ENCODE results near the gene NUDT12.
A peak's percentile ranks its signal among the peaks of the same experiment; 100 is the strongest.

The NUDT12 gene

DNA sequence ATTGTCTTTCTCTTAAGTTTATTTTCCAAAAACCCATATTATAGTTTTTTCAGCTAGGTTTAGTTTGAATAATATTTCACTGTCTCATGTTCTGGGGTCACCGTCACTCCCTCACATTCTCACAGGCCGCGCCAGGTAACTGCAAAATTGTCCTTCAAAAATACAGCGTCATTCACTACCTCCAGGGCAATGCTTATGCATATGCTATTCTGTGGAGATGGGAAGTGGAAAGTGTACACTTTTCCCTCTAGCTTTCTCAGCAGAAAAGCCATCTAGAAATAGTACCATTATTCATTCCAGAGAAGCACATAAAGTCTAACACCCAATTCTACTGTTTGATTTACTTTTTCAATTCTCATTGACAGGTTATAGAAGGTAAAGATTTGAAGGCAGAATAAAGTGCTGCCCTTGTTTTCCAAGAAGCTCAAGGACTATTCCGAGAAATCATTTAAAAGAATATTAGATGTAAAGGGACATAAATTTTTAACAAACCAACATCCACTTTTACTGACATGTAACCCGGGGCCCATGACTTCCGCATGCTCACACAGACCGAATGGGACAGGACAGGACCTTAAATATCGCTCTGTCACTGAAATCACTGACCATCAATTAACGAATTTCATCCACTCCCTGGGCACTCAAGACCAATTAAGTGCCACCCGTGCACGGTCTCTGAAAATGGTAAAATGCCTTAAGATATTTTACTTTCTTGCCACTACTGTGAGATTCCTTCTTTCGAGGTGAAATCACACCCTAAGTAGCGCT, 720 bp downstream of the NUDT12 start:
- peak; percentile 43 for ATAC-seq
- TF ChIP-seq, protein P1, sequence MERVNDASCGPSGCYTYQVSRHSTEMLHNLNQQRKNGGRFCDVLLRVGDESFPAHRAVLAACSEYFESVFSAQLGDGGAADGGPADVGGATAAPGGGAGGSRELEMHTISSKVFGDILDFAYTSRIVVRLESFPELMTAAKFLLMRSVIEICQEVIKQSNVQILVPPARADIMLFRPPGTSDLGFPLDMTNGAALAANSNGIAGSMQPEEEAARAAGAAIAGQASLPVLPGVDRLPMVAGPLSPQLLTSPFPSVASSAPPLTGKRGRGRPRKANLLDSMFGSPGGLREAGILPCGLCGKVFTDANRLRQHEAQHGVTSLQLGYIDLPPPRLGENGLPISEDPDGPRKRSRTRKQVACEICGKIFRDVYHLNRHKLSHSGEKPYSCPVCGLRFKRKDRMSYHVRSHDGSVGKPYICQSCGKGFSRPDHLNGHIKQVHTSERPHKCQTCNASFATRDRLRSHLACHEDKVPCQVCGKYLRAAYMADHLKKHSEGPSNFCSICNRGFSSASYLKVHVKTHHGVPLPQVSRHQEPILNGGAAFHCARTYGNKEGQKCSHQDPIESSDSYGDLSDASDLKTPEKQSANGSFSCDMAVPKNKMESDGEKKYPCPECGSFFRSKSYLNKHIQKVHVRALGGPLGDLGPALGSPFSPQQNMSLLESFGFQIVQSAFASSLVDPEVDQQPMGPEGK (CRISPR knock-in tag; IDR thresholded peaks at IDR 0.05; ENCODE audit: borderline replicate concordance) = no peak
- TF ChIP-seq TOX (CRISPR knock-in tag; IDR thresholded peaks at IDR 0.05; ENCODE audit: borderline replicate concordance) (no peak), ZNF565 (CRISPR knock-in tag; conservative IDR thresholded peaks at IDR 0.05; ENCODE audit: low read depth) (no peak), CSDC2 (CRISPR knock-in tag; IDR thresholded peaks at IDR 0.05) (no peak), BACH2 (CRISPR knock-in tag; IDR thresholded peaks at IDR 0.05; ENCODE audit: borderline replicate concordance) (no peak), RARB (CRISPR knock-in tag; IDR thresholded peaks at IDR 0.05) (no peak), GLIS3 (CRISPR knock-in tag; IDR thresholded peaks at IDR 0.05) (no peak), OSR1 (CRISPR knock-in tag; IDR thresholded peaks at IDR 0.05) (no peak), ARNTL (CRISPR knock-in tag; IDR thresholded peaks at IDR 0.05; ENCODE audit: borderline replicate concordance, low read depth) (no peak), PPARA (CRISPR knock-in tag; IDR thresholded peaks at IDR 0.05; ENCODE audit: borderline replicate concordance) (no peak), SNAI2 (CRISPR knock-in tag; IDR thresholded peaks at IDR 0.05) (no peak), ZFP30 (CRISPR knock-in tag; IDR thresholded peaks at IDR 0.05) (no peak), ZNF70 (CRISPR knock-in tag; IDR thresholded peaks at IDR 0.05) (no peak)
- TF ChIP-seq, protein P2, sequence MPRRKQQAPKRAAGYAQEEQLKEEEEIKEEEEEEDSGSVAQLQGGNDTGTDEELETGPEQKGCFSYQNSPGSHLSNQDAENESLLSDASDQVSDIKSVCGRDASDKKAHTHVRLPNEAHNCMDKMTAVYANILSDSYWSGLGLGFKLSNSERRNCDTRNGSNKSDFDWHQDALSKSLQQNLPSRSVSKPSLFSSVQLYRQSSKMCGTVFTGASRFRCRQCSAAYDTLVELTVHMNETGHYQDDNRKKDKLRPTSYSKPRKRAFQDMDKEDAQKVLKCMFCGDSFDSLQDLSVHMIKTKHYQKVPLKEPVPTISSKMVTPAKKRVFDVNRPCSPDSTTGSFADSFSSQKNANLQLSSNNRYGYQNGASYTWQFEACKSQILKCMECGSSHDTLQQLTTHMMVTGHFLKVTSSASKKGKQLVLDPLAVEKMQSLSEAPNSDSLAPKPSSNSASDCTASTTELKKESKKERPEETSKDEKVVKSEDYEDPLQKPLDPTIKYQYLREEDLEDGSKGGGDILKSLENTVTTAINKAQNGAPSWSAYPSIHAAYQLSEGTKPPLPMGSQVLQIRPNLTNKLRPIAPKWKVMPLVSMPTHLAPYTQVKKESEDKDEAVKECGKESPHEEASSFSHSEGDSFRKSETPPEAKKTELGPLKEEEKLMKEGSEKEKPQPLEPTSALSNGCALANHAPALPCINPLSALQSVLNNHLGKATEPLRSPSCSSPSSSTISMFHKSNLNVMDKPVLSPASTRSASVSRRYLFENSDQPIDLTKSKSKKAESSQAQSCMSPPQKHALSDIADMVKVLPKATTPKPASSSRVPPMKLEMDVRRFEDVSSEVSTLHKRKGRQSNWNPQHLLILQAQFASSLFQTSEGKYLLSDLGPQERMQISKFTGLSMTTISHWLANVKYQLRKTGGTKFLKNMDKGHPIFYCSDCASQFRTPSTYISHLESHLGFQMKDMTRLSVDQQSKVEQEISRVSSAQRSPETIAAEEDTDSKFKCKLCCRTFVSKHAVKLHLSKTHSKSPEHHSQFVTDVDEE (CRISPR knock-in tag; IDR thresholded peaks at IDR 0.05) = no peak
- TF ChIP-seq, protein P3, sequence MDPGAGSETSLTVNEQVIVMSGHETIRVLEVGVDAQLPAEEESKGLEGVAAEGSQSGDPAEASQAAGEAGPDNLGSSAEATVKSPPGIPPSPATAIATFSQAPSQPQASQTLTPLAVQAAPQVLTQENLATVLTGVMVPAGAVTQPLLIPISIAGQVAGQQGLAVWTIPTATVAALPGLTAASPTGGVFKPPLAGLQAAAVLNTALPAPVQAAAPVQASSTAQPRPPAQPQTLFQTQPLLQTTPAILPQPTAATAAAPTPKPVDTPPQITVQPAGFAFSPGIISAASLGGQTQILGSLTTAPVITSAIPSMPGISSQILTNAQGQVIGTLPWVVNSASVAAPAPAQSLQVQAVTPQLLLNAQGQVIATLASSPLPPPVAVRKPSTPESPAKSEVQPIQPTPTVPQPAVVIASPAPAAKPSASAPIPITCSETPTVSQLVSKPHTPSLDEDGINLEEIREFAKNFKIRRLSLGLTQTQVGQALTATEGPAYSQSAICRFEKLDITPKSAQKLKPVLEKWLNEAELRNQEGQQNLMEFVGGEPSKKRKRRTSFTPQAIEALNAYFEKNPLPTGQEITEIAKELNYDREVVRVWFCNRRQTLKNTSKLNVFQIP (CRISPR knock-in tag; IDR thresholded peaks at IDR 0.05; ENCODE audit: borderline replicate concordance, low read depth) = no peak

DNA sequence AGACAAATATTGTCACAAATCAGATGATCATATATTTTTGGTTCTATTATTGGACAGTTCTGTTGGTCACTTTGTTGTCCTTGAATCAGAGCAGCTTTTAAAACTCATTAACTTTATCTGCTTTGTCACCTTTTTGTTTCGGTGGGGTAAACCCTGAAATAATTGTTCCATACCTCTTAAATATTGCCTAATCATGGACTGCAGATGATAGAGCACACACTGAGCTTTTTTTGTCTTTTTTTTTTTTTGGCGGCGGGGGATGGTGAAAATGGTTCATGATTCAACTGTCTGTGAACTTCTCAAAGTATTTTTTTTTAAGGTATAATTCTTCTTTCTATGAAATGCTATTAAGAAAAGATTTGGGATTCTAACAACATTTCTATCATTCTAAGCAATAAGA, 1.8 kb downstream of the NUDT12 start:
- TF ChIP-seq, protein P4, sequence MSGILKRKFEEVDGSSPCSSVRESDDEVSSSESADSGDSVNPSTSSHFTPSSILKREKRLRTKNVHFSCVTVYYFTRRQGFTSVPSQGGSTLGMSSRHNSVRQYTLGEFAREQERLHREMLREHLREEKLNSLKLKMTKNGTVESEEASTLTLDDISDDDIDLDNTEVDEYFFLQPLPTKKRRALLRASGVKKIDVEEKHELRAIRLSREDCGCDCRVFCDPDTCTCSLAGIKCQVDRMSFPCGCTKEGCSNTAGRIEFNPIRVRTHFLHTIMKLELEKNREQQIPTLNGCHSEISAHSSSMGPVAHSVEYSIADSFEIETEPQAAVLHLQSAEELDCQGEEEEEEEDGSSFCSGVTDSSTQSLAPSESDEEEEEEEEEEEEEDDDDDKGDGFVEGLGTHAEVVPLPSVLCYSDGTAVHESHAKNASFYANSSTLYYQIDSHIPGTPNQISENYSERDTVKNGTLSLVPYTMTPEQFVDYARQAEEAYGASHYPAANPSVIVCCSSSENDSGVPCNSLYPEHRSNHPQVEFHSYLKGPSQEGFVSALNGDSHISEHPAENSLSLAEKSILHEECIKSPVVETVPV (CRISPR knock-in tag; IDR thresholded peaks at IDR 0.05) = no peak
- TF ChIP-seq, protein P1 (CRISPR knock-in tag; IDR thresholded peaks at IDR 0.05; ENCODE audit: borderline replicate concordance) = no peak
- TF ChIP-seq ESRRG (CRISPR knock-in tag; IDR thresholded peaks at IDR 0.05) (no peak), ARNTL (CRISPR knock-in tag; IDR thresholded peaks at IDR 0.05; ENCODE audit: borderline replicate concordance, low read depth) (no peak), RARB (CRISPR knock-in tag; IDR thresholded peaks at IDR 0.05) (no peak), SNAI2 (CRISPR knock-in tag; IDR thresholded peaks at IDR 0.05) (no peak), ZFP30 (CRISPR knock-in tag; IDR thresholded peaks at IDR 0.05) (no peak), ZFP3 (CRISPR knock-in tag; IDR thresholded peaks at IDR 0.05) (no peak), ISL1 (CRISPR knock-in tag; IDR thresholded peaks at IDR 0.05) (no peak), ZNF565 (CRISPR knock-in tag; conservative IDR thresholded peaks at IDR 0.05; ENCODE audit: low read depth) (no peak), BACH2 (CRISPR knock-in tag; IDR thresholded peaks at IDR 0.05; ENCODE audit: borderline replicate concordance) (no peak), OSR1 (CRISPR knock-in tag; IDR thresholded peaks at IDR 0.05) (no peak), ZNF70 (CRISPR knock-in tag; IDR thresholded peaks at IDR 0.05) (no peak), TCF4 (CRISPR knock-in tag; IDR thresholded peaks at IDR 0.05; ENCODE audit: borderline replicate concordance) (no peak), GLIS3 (CRISPR knock-in tag; IDR thresholded peaks at IDR 0.05) (no peak)
- TF ChIP-seq, protein P3 (CRISPR knock-in tag; IDR thresholded peaks at IDR 0.05; ENCODE audit: borderline replicate concordance, low read depth) = no peak
- TF ChIP-seq, protein P5, sequence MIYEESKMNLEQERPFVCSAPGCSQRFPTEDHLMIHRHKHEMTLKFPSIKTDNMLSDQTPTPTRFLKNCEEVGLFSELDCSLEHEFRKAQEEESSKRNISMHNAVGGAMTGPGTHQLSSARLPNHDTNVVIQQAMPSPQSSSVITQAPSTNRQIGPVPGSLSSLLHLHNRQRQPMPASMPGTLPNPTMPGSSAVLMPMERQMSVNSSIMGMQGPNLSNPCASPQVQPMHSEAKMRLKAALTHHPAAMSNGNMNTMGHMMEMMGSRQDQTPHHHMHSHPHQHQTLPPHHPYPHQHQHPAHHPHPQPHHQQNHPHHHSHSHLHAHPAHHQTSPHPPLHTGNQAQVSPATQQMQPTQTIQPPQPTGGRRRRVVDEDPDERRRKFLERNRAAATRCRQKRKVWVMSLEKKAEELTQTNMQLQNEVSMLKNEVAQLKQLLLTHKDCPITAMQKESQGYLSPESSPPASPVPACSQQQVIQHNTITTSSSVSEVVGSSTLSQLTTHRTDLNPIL (CRISPR knock-in tag; IDR thresholded peaks at IDR 0.05; ENCODE audit: low read depth) = no peak
- ATAC-seq = no peak
